HUES6 (cell line): Measurements from ENCODE around the gene TENM4.
A peak's percentile ranks its signal among the peaks of the same experiment; 100 is the strongest.
"Not testable (repeated sequence)": the region's sequence is repeated elsewhere in the genome, so short reads cannot be mapped to it uniquely, and the experiment has no call there.

Experiments used
- H3K27ac ChIP-seq: 2 replicates; pipeline ENCODE4 v1.7.0; 2013; ENCODE audit warnings: low read depth, mild to moderate bottlenecking, low read length, inconsistent platforms
- H3K27me3 ChIP-seq: 2 replicates; pipeline ENCODE4 v1.6.1; 2013; ENCODE audit warnings: low read length; ENCODE audit not compliant: control insufficient read depth, insufficient read depth
- H3K36me3 ChIP-seq: 2 replicates; pipeline ENCODE4 v1.6.1; 2013; ENCODE audit warnings: low read length; ENCODE audit not compliant: control insufficient read depth, insufficient read depth
- H3K4me1 ChIP-seq: 2 replicates; pipeline ENCODE4 v1.6.1; 2013; ENCODE audit warnings: low read length; ENCODE audit not compliant: control insufficient read depth, insufficient read depth
- H3K4me3 ChIP-seq: 2 replicates; pipeline ENCODE4 v1.5.1; 2013; ENCODE audit warnings: low read depth, low read length
- H3K9ac ChIP-seq: one replicate; pipeline ENCODE4 v1.6.1; 2013; ENCODE audit warnings: mild to moderate bottlenecking, low read length
- H3K9me3 ChIP-seq: 2 replicates; pipeline ENCODE4 v1.6.1; 2013; ENCODE audit warnings: low read depth, low read length; ENCODE audit not compliant: control insufficient read depth, insufficient read depth

The TENM4 gene

DNA sequence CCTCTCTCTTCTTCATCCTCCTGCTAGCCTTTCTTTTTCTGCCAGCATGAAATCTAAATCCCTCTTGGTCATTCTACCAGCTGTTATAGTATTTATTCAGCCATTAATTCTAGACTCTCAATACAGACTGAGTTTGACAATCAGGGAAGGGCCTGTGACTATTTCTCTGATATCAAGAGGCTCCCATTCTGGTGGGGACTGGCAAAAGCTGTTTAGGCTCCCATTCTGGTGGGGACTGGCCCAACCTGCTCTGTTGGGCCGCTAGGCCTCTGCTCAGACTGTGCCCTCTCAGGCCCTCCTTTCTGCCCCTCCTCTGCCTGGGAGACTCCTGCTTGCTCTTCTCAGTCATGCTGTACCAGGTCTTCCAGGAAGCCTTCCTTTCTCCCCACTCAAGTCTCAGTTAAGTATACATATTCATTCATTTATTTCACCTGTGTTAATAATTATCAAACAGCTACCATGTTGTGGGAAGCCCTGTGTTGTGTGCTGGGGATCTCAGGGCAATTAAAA is 542.5 kb downstream of the TENM4 start:
- no peak overlapping the region for H3K4me3 ChIP-seq
- H3K9me3 ChIP-seq: no peaks in the 10 kb centered on the region
- no peaks in the 10 kb centered on the region for H3K27me3 ChIP-seq
- H3K4me1 ChIP-seq: no peaks in the 10 kb centered on the region
- H3K36me3 ChIP-seq: no peaks in the 10 kb centered on the region
- no peak overlapping the region for H3K9ac ChIP-seq
- H3K27ac ChIP-seq: no peak overlapping the region

DNA sequence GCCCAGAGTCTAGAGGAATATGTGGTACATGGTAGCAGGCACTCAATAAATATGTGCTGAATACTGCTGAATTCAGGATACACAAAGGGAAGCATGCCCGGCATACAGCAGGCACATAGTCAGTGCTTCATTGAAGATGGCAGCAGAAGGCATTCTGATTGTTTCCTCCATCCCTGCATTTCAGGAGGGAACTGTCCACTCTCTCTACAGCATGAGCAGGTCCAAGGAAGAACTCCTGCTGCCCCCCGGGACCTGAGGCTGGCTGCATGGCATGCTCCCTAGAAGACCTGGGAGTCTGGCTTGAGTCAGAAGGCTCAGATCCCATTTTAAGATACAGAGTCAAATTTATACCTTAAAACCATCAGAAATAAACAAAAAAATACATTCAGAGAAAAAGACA is 546.8 kb downstream of the TENM4 start:
- no peak overlapping the region for H3K4me3 ChIP-seq
- H3K9ac ChIP-seq: no peak overlapping the region
- no peak overlapping the region for H3K27ac ChIP-seq
- H3K9me3 ChIP-seq: no peaks in the 10 kb centered on the region
- no peaks in the 10 kb centered on the region for H3K4me1 ChIP-seq
- H3K36me3 ChIP-seq: no peaks in the 10 kb centered on the region
- H3K27me3 ChIP-seq: no peaks in the 10 kb centered on the region

DNA sequence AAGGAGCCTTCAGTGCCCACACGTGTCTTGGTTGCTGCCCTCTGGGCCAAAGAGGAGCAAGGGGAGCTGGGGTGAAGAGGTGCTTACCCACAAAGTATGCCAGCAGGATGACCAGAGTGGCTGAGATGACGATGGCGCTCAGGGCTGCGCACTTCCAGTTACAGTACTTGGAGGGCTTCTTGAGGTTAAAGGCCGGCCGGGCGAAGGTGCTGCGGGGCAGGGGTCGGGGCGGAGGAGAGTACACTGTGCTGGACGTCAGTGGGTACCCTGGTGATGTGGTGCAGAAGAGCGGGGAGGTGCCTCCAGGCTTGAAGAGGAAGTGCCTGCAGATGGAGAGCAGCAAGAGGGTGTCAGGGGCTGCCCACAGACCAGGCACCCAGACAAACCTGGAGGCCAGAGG is 551.1 kb downstream of the TENM4 start:
- Histone ChIP-seq H3K9ac (no peak overlapping the region), H3K27me3 (no peaks in the 10 kb centered on the region), H3K9me3 (no peaks in the 10 kb centered on the region), H3K36me3 (no peaks in the 10 kb centered on the region), H3K4me1 (no peaks in the 10 kb centered on the region), H3K27ac (no peak overlapping the region), H3K4me3 (no peak overlapping the region)

DNA sequence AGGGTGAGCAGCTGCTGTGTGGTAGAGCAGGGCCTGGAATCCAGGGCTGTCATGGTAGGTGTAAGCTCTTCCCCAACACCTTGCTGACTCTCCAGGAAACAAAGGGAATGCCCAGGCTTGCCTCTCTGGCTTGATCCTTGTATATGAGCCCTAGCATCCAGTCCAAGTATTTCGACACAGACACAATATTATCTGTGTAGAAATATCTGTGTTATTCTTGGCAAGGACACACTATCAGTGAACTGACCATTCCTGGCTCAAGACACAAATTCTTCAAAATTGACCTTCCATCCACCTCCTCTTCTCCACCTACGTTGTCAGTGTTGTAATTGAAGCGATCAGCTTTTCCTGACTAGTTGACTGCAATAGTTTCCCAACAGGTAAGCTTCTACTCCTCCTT is 554.2 kb downstream of the TENM4 start:
- Histone ChIP-seq H3K4me3 (no peak overlapping the region), H3K9me3 (peaks cover 7% of the 10 kb centered on the region; the same call in 1 of the 2 replicates), H3K9ac (no peak overlapping the region), H3K36me3 (peaks cover 1% of the 10 kb centered on the region; the same call in 1 of the 2 replicates), H3K27ac (no peak overlapping the region), H3K4me1 (no peaks in the 10 kb centered on the region), H3K27me3 (no peaks in the 10 kb centered on the region)

DNA sequence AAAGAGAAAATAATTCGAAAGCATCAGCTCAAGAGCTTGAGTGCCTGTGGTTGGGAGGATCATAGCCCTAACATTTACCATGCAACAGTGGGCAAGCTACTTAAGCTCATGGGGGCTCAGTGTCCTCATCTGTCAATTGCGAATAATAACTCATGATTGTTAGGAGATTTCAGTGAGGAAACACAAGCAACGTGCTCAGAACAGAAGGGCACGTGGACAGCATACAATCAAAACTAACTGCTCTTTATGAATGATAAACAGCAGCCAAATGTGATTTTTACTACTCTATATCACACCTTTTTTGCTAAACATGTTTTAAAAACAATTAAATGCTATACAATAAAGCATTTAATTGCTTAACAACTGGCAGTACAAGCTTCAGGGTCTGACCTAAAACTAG is 556.1 kb downstream of the TENM4 start:
- no peaks in the 10 kb centered on the region for H3K27me3 ChIP-seq
- H3K27ac ChIP-seq: no peak overlapping the region

DNA sequence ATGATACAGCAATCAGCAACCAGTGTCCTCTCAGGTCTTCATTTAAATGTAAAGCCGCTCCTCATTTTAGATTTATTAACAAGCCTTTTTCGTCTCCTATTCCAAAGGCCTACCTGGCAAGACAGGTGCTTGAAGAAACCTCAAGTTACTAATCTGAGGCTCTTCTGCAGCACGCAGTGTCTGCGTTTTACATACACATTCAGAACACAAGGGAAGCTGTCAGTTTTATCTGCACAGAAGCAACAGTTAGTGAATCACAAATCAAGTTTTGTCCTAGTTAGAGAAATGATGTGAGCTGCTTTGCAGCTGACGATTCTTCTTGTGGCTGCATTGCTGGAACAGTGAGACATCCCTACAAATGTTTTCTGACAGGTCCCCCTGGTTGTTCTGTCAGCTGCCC is 557.3 kb downstream of the TENM4 start:
- H3K4me1 ChIP-seq: no peaks in the 10 kb centered on the region
- no peak overlapping the region for H3K27ac ChIP-seq
- no peak overlapping the region for H3K9ac ChIP-seq
- peaks cover 31% of the 10 kb centered on the region for H3K9me3 ChIP-seq
- H3K36me3 ChIP-seq: peaks cover 19% of the 10 kb centered on the region
- H3K4me3 ChIP-seq: no peak overlapping the region
- no peaks in the 10 kb centered on the region for H3K27me3 ChIP-seq

More for the DNA sequence above, 556.1 kb downstream of the TENM4 start:
- no peak overlapping the region for H3K9ac ChIP-seq
- no peak overlapping the region for H3K4me3 ChIP-seq
- H3K36me3 ChIP-seq: peaks cover 14% of the 10 kb centered on the region
- peaks cover 22% of the 10 kb centered on the region for H3K9me3 ChIP-seq
- no peaks in the 10 kb centered on the region for H3K4me1 ChIP-seq

DNA sequence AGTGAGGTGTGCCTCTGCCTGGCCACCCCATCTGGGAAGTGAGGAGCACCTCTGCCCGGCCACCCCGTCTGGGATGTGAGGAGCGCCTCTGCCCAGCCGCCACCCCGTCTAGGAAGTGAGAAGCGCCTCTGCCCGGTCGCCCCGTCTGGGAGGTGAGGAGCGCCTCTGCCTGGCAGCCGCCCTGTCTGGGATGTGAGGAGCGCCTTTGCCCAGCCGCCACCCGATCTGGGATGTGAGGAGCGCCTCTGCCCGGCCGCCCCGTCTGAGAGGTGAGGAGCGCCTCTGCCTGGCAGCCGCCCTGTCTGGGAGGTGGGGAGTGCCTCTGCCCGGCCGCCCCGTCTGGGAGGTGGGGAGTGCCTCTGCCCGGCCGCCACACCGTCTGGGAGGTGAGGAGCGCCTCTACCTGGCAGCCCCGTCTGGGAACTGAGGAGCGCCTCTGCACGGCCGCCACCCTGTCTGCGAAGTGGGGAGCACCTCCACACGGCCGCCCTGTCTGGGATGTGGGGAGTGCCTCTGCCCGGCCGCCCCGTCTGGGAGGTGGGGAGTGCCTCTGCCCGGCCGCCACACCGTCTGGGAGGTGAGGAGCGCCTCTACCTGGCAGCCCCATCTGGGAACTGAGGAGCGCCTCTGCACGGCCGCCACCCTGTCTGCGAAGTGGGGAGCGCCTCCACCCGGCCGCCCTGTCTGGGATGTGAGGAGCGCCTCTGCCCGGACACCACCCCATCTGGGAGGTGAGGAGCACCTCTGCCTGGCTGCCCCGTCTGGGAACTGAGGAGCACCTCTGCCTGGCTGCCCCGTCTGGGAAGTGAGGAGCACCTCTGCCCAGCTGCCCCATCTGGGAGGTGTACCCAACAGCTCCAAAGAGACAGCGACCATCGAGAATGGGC is 561.5 kb downstream of the TENM4 start:
- not testable (repeated sequence) for H3K4me1 ChIP-seq, H3K9ac ChIP-seq, H3K27ac ChIP-seq, H3K4me3 ChIP-seq, H3K27me3 ChIP-seq
- Histone ChIP-seq H3K36me3 (peaks cover 25% of the 10 kb centered on the region), H3K9me3 (peaks cover 41% of the 10 kb centered on the region)

DNA sequence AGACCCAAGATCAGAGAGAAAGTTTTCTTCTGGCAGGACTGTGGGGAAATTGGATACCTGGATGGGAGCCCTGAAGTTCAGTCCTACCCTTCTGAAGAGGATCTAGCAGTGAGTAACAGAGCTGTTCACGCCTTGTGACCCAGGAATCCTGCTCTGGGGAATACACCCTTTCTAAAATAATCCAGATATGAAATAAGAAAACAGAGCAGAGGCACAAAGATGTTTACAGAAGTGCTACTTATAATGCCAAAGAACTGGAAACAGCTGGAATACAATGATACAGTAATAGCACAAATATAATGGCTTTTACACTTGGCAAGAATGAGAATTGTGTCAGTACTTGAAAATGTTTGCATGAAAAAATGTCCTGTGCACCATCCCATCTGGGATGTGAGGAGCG is 562.2 kb downstream of the TENM4 start:
- Histone ChIP-seq H3K9me3 (peaks cover 41% of the 10 kb centered on the region), H3K27me3 (no peaks in the 10 kb centered on the region), H3K36me3 (peaks cover 25% of the 10 kb centered on the region), H3K4me1 (no peaks in the 10 kb centered on the region), H3K9ac (no peak overlapping the region), H3K27ac (no peak overlapping the region), H3K4me3 (peak overlapping the region; percentile 15; the same call in 1 of the 2 replicates)

DNA sequence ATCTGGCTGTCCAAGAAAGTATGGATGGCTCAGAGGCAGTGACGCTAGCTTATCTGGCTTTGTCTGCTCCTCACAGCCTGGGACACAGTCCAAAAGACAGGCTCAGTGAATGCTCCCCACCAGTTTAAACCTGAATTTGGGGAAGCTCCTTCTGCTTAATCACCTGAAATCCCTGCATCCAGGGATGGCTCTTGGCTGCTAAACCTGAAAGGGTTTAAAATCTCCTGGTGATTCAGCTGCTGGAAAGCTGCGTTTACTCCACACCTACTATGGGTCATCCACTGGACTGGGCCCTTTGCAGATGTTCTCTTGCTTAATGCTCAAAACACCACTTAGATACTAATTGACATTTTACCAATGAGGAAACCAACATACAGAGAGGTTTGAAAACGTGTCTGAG is 564.2 kb downstream of the TENM4 start:
- Histone ChIP-seq H3K4me3 (no peak overlapping the region), H3K36me3 (peaks cover 24% of the 10 kb centered on the region), H3K27ac (no peak overlapping the region), H3K9me3 (peaks cover 35% of the 10 kb centered on the region), H3K9ac (no peak overlapping the region), H3K4me1 (no peaks in the 10 kb centered on the region), H3K27me3 (no peaks in the 10 kb centered on the region)

DNA sequence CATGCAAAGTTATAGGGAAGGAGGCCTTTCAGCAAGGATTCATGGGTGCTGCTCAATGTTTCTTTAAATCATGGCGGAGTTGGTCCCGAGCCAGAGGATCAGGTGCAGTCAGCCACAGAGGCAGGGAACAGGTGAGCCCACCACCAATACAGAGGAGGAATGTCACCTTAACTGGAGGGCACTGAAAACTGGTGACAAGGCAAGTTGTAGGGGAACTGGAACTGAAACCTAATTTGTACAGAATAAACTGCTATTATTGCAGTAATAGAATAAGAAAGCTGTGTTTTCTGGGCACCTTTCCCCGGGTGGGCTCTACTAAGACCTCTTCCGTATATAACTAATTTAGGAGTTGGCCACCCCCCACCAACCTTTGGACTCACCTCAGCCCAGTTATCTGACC is 570.2 kb downstream of the TENM4 start:
- Histone ChIP-seq H3K27ac (no peak overlapping the region), H3K36me3 (no peaks in the 10 kb centered on the region), H3K27me3 (no peaks in the 10 kb centered on the region), H3K4me3 (no peak overlapping the region), H3K9me3 (no peaks in the 10 kb centered on the region), H3K9ac (no peak overlapping the region), H3K4me1 (peaks cover 23% of the 10 kb centered on the region)

DNA sequence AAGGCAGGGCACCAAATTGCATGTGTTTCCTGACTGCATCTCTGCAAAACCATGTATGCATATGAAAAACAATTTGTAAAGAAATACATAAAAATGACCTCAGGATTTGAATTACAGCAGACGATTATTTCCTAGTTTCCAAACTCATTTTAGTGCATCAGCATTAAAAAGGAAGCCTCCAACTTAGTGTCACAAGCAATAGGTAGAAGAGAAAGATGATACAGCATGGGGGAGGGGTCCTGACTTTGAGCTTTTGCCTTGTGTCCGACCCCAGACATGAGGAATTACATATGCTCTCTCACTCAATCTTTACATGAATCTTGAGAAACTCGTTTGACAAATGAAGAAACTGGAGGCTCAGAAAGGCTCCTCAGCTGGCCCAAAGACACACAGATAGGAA is 571.5 kb downstream of the TENM4 start:
- no peaks in the 10 kb centered on the region for H3K9me3 ChIP-seq
- H3K36me3 ChIP-seq: no peaks in the 10 kb centered on the region
- no peak overlapping the region for H3K27ac ChIP-seq
- peaks cover 23% of the 10 kb centered on the region for H3K4me1 ChIP-seq
- H3K4me3 ChIP-seq: no peak overlapping the region; the same call in 1 of the 2 replicates
- no peak overlapping the region for H3K9ac ChIP-seq
- no peaks in the 10 kb centered on the region for H3K27me3 ChIP-seq
